Measurements from ENCODE around the gene HTRA2.
A peak's percentile ranks its signal among the peaks of the same experiment; 100 is the strongest.
"Not testable (repeated sequence)": the region's sequence is repeated elsewhere in the genome, so short reads cannot be mapped to it uniquely, and the experiment has no call there.

HTRA2 gene

DNA sequence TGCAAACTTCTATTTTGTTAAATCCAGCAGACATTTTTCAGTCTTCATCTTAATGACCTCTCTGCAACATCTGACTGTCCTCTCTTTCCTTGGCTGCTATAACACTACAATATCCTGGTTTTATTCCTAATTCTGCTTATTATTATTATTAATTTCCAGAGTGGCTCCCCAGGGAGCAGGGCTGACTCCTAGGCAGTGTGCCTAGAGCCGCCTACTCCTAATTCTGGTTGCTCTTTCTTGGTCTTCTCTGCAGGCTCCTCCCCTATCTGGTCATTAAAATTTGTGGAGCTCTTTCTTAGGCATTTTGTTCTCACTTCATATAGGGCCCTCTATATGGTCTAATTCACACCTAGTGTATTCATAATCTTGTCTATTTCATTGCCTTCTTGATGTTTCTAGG is 13.2 kb downstream of the HTRA2 start:
- no peak for DNase-seq (ENCODE audit: low read depth)

DNA sequence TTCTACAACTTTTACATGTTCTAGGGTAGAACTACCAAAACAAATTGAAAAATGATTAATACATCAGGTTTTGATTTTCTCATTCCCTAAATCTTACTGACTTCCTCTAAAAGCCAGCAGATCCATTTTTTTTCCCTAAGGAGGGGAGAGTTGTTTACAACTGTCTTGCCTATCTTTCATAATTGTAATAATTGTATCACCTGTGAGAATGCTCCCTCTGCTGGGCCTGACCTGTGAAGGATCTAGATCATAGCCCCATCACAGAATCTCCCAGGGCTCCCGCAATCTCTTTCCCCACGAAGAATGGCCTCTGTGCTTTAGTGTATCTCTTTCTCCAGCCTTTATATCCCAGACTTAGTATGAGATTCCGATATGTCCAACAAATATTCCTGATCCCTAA is 14.9 kb downstream of the HTRA2 start:
- no peak for DNase-seq (ENCODE audit: low read depth)

DNA sequence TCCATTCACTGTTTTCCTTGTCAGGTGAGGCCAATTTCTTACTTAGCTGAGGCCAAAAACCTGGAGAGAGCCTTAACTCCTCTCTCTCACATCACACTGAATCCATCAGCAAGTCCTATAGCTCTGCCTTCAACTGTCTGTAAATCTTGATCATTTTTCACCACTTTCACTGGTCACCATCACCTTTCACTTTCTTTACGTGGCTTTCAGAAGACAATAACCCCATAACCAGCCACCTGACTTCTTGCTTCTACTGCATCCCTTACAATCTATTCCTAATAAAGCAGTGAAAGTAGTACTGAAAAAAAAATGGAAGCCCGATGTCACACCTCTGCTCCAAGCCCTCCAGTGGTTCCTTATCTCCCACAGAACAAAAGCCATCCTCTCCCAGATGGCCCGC is 16.3 kb downstream of the HTRA2 start:
- no peak for DNase-seq (ENCODE audit: low read depth)

DNA sequence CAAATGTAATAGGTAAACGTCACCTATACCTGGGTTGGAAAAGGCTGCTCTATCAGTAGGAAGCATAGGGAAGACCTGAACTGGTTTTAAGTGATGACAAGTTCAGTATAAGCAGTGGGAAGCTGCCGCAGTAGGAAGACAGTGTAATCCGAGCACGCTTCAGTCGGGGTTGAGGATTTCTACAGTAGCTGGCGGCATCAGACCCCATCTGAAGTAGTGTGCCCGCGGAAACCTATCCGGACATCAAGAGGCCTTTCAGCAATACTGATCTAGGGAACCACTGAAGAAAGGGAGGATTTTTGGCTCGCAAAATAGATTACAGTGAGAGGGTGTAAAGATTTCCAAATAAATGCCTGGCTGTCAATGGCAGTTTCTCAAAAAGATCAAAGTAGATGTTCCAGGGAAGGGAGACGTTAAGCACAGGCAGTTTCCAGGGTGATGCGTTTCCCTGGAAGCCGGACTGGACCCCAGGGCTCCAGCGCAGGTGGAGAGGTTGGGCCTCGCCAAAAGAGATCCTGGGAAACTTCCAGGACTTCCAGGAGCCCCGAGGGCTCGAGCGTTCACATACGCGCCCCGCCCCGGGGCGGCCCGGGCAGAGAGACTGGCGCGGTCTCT is 18.7 kb downstream of the HTRA2 start:
- no peak for DNase-seq (ENCODE audit: low read depth)

DNA sequence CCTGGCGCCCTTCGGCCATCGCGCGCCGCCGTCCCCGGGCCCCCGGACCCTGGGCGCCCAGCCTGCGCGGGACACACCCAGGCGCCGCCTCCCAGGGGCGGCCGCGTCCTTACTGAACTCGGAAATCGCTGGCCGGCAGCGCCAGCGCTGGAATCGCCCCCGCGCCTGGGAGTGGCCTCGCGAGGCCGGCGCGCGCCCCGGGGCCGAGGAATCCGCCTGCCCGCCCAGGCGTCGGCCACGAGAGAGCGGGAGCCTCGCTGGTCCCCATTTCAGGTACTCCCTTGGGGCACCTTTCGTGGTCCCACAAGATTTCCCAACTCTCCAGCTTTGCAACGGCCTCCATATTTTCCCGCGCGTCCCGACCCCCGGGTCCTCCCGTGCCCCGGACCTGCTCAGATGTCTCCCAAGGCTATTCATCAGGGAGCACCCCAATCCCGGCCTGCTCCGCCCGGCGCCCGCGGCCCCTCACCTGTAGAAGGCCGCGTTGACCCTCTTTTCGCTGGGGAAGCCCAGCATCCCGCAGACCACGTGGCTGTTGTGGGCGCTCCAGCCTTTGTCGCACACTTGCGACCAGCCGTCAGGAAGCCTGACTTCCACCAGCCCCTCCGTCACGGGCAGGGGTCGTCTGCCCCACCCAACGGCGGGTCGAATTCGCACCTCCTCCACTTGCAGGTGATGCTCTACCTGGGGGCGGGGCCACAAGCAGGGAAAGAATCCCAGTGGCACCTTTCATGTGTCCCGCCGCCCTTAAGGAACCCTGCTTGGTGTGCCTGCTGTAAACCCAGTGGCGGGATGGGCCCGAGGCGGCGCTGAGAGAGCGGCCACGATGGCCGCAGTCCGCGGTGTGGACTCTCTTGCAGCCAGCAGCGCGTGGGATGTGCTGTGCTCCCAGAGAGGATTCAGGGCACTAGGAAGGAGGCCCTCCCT is 19.4 kb downstream of the HTRA2 start:
- no peak for DNase-seq (ENCODE audit: low read depth)

DNA sequence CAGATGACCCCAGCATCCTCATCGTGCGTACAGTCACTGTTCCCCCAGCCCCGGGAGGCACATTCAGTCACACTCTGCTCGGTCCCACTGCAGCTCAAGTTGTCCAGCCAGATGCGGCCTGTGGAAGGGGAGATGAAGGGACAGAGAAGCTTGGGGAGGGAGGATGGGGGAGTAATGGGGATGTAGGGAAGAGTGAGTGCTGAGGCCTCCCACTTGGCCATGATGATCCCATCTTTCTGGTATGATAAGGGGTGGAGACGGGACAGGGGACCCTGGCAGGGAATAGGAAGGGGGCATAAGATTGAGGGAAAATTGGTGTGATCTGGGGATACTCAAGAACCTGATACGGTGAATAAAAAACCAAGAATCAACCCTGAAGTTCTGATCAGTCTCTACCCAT is 20.5 kb downstream of the HTRA2 start:
- no peak for DNase-seq (ENCODE audit: low read depth)

DNA sequence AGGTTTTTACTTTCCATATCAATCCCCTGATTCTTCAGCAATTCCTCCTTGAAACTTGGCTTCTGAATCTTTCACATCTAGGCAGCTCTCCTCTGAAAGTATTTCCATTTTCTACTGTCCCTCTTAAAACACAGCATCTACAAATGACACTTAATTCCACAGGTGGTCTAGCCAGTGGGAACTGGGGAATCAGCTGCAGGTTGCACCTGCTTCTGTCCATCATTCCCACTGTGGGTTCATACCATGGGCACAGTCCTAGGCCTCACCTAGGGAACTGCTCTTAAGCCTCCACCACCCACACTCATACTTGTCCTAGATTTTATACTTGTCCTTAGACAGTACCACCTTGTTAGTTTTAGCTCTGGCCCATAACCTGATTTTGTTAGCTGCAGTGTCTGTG is 21.8 kb downstream of the HTRA2 start:
- no peak for DNase-seq (ENCODE audit: low read depth)

DNA sequence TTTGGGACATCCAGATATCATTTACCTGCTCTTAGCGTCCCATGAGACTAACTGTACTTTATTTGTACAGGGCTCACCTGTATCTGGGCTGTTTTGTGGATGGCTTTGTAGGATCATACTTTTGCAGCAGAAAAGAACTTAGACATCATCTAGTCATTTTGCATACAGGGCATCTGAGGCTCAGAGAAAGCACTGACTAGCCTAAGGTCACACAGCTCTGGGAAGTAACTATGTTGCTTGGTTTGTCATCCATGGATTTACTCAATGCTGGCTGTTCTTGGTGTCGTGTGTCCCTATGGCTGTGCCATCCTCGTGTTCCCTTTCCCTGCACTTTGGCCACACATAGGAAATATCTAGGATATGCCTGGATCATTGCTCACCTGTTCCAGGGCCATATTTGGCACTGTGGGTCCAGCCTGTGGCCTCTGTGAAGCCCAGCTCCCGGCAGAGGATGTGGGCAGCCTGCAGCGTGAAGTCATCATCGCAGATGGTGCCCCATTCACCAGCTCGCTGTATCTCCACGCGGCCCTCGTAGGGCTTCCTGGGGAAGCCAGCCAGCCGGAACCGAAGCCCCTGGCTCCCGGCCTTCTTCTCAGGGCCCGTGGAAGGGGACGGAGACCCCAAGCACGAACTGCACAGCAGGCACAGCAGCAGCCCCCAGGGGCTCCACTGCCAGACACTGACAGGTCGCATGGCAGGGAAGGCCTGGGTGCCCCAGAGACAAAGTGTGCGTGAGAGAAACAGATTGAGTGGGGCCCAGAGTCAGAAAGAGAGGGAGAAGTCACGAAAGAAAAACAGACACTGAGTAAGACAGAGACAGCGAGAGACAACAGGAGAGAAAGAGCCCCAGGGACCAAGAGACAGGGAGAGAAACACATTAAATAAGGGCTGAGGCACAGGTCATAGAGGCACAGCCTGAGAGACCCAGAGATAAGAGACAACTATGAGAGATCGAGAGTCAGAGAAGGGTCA is 22.5 kb downstream of the HTRA2 start:
- DNase-seq (ENCODE audit: low read depth): no peak

DNA sequence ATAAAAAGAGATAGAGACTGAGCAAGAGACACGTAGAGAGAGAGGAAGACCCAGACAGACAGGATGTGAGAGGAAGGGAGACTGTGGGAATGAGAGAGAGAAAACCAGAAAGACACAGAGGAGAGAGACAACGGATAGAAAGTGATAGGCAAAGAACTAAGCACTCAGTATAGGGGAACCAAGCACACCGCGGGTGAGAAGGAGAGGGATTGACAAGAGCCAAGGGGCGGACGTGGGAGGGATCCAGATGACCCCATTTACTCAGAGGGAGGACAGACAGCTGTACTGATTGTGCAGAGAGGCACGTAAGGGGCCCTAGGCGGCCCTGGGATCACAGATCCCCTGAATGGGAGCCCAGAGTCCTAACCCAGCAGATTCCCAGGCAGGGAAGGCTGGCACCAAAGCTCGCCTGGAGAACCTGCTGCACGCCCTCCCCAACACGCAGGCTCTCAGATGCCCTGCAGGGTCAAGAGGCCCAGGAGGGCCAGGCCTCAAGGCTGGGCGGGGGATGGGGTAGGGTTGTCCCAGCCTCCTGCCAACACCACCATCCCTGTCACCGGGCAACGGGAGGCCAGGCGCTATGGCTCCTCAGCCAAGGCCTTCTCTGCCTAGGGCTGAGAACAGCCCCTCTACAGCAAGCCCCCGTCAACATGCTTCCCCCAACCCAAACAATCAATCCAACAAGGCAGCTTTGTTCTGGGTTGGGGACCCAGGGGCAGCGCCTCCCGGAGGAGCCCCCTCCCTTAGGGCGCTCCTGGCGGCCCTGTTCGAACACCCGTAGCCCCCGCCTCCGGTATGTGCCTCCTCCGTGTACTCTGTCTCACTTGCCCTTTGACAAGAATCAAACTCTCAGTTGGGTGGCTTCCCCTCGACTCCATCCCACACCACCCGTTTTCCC is 23.4 kb downstream of the HTRA2 start:
- no peak for DNase-seq (ENCODE audit: low read depth)

DNA sequence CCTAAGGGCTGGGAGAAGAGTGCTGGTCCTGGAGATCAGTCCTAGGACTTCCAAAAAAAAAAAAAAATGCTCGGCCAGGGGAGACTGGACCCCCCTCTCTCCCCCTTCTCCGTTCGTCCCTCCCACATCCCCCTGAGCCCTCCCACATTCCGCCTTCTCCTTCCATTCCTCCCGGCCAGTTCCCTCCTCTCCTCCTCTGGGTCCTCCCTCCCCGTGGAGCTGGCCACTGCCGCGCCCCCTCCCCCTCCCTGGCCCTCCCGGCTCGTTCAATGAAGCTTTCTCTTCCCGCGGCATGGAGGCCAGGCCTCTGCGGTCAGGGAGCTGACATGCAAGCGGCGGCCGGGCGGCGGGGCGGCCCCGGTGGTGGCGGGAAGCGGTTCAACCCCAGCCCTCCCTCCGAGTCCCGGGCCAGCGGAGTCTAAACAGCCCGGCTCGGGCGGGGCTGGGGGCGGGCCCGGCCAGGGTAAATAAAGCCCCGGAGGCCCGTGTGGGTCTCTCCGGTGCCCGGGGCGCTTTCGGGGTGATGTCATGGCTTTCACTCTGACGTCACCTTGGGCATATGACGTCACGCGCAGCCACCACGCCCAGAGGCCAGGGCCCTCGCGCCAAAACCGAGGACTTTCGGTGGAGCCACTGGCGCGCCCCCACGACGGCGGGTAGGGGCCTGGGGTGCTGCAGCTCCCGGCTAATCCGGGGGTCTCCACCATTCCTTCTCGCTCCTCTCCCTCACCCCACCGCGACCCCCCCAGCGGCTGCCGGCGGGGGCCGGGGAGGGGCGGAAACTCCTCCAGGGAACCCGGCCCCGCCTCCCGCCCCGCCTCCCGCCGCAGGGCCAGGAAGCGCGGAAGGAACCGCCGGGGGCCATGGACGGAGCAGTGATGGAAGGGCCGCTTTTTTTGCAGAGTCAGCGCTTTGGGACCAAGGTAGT is 24.4 kb downstream of the HTRA2 start, which contains the start of the genes DOK1 and LOXL3:
TSS of gene DOK1 (plus strand) at position 829 of the 928 bp plus-strand sequence. CDS start at position 864, 35 bp downstream.
TSS of gene LOXL3 (minus strand) at position 51 of the 928 bp plus-strand sequence. CDS start 1,308 bp downstream, outside the sequence.
- peak; percentile 77 for DNase-seq (ENCODE audit: low read depth)

DNA sequence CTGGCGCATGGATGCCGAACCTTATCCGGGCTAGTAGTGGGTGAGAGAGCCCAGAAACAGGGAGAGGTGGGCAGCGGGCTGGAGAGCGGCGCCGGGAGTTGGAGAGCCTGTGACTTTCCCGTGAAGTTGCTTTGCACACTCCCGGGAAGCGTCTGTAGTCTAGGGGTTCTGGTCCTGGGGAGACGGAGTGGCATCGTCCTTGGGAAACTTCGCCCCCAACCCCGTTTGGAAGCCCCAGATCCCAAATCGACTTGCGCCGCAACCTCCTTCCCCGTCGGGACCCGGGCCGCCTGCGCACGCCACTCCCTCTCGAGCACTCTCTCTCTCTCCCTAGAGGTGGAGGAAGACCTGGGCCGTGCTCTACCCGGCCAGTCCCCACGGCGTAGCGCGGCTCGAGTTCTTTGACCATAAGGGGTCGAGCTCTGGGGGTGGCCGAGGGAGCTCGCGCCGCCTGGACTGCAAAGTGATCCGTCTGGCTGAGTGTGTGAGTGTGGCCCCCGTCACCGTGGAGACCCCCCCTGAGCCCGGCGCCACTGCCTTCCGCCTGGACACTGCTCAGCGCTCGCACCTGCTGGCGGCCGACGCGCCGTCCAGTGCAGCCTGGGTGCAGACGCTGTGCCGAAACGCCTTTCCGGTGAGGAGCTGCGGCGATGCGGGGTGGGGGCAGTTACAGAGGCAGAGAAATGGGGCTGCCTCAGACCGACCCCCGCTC is 25.2 kb downstream of the HTRA2 start:
- DNase-seq (ENCODE audit: low read depth): no peak

DNA sequence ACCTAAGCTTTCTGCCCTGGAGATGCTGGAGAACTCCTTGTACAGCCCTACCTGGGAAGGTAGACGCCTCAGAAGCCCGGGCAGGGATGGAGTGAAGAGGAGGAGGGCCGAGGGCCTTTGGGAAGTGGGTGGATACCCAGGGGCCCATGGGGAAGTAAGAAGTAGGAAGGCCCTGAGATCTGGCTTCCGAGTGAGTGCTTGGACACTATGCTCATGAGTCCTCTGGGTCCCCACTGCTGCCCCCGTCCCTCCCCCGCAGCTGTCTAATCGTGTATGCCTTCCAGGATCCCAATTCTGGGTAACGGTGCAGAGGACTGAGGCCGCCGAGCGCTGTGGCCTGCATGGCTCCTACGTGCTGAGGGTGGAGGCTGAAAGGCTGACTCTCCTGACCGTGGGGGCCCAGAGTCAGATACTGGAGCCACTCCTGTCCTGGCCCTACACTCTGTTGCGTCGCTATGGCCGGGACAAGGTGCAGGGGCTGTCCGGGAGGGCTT is 25.9 kb downstream of the HTRA2 start:
- DNase-seq (ENCODE audit: low read depth): no peak

DNA sequence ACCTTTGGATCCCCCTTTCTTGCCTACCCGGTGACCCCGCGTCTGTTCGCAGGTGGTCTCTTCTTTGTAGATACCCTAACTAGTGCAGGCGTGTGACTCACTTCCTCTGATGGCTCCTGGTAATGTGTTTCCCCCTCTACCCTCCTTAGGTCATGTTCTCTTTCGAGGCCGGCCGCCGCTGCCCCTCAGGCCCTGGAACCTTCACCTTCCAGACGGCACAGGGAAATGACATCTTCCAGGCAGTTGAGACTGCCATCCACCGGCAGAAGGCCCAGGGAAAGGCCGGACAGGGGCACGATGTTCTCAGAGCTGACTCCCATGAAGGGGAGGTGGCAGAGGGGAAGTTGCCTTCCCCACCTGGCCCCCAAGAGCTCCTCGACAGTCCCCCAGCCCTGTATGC is 26.4 kb downstream of the HTRA2 start:
- no peak for DNase-seq (ENCODE audit: low read depth)

DNA sequence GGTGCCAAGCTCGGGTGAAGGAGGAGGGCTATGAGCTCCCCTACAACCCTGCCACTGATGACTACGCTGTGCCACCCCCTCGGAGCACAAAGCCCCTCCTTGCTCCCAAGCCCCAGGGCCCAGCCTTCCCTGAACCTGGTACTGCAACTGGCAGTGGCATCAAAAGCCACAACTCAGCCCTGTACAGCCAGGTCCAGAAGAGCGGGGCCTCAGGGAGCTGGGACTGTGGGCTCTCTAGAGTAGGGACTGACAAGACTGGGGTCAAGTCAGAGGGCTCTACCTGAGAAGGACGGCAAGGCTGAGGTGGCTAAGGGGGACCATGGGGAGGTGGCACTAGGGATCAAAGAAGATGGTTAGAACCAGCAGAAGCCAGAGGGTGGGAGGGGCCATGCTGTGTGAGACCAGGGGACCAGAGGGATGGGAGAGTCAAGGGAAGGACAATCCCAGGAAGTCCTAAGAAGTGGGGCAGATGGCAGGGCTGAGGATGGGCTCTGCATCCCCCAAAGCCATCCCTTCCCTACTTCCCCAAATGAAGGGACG is 27.2 kb downstream of the HTRA2 start:
- DNase-seq (ENCODE audit: low read depth): no peak

DNA sequence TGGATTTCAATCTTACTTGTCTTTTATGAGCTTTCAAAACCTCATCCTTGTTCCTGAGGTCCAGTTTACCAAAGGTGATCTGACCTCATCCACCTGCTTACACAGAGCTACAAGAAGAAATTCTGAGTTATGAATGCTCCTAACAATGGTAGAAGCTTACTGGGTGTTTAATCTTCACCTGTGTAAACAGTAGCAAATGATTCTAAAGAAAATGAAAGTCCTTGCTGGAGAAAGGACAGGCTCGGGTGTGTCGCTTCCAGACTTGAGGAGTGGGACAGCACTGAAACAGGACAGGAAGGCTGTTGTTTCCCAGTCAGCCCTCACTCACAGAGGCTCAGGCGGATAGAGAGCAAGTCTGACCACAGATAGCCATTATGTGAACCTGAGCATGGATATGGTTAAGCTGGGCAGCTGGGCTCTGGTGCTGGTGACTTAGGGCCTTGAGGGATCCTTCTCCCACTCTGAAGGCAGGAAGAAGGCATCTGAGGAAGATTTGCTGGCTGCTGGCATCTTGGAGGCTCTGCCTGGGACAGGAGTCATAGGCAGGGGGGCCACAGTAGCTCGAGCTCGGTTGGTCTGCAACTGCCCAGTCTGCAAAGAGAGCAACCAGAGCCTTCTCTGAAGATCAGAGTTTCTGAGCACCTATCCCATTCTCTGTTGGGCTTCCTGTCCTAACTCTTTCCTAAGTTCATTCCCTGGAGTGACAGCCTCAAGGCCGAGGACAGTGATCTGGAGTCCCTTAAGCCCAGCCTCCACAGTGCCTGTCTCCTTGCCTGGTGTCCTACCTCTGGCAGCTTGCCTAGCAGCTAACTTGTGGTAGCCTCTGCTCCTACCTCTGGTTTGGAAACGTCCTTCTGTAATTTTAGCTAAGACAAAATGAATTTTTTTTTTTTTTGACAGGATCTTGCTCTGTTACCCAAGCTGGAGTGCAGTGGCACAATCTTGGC is 28.8 kb downstream of the HTRA2 start:
- no peak for DNase-seq (ENCODE audit: low read depth)

DNA sequence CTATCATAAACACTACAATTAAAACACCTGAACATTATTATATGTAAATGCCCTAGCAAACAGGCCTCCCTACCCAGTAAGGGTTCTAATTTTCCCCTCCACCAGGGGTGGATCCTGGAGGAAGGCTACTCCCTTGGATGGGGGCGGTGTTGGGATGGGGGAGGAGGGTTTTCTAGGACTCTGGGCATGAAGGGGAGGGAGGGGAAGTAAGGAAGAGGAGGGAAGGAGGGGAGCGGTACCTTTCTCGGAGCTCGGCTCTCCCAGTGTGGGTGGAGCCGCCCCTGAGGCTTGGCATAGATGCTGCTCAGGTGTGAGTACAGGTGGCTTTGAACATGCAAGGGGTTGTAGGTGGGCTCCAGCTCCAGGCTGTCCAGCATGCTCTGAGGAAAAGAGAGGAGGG is 30.2 kb downstream of the HTRA2 start:
- no peak for DNase-seq (ENCODE audit: low read depth)

DNA sequence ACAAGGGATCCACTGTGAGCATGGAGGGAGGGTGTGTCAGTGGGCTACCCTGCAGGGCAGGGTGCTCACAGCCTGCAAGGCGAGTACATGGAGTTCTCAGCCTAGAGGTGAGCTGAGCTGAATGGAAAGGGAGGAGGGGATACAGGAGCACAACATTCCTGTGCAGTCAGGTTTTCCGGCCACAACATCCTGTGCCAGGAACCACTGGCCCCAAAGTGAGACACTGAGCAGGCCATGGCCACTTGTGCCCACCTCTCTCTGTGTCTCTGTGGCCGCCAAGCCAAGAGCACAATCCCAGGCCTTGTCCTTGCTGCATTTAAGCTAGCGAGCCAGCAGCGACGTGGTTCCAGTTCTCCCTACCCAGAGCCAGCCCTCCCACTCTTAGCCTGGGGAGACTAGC is 30.9 kb downstream of the HTRA2 start:
- no peak for DNase-seq (ENCODE audit: low read depth)

DNA sequence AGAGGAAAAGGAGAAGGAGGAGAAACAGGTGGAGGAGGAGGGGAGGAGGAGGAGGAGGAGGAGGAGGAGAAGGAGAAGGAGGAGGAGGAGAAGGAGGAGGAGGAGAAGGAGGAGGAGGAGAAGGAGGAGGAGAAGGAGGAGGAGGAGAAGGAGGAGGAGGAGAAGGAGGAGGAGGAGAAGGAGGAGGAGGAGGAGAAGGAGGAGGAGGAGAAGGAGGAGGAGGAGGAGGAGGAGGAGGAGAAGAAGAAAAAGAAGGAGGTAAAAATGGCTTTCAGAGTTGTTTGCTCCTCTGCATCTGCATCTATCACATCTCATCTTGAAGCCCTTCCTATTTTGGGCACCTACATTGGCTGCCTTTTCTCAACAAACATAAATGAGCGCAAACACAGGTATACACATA is 31.3 kb downstream of the HTRA2 start:
- not testable (repeated sequence) for DNase-seq (ENCODE audit: low read depth)

Data from fibroblast of the conjunctiva (primary cell).